B cell (primary cell): ENCODE data around the gene BCL2L13. TPM values are rescaled to one million over a fixed set of nuclear protein-coding genes. Genes with fewer than 3 reads are reported as not detected.

Experiments
- ATAC-seq: fragments of 200-7000 bp; cut with Tn5 transposase; one replicate; pipeline ENCODE4 v1.10.0; 2021; ENCODE audit warnings: low read depth, mild to moderate bottlenecking, moderate number of reproducible peaks, moderate library complexity
- CTCF ChIA-PET: fragments of 350-600 bp; sonication (Branson Sonifier 250); formaldehyde crosslinking; loops from one replicate; lab custom pipeline; 2021; ENCODE audit warnings: antibody characterized with exemption, inconsistent platforms; lab: Charles Lee
- POLR2A ChIA-PET: fragments of 350-600 bp; sonication (Branson Sonifier 250); formaldehyde crosslinking; loops from one replicate; lab custom pipeline; 2021; ENCODE audit warnings: antibody characterized with exemption; lab: Charles Lee
- DNase-seq: peaks from one replicate; pipeline ENCODE4 v3.0.0; 2013
- H2AFZ ChIP-seq: 2 replicates; pipeline ENCODE4 v1.6.1; 2012; ENCODE audit warnings: mild to moderate bottlenecking, low read depth, low read length; ENCODE audit not compliant: insufficient read depth, poor library complexity, severe bottlenecking
- H3K27ac ChIP-seq, 2 donors: 1 replicate in 1 of 2; 2 replicates in 1 of 2; pipeline ENCODE4 v1.5.1; 2012 to 2013; ENCODE audit warnings: low read length in 2 of 2, mild to moderate bottlenecking in 2 of 2, moderate library complexity in 1 of 2
- H3K27me3 ChIP-seq, 4 experiments: fragments of 200-600 bp in 1 of 4; sonication (generic) in 1 of 4; replicated peaks in 1 of 4; 1 replicate in 2 of 4; 2 replicates in 2 of 4; pipeline versions ENCODE4 v1.6.1 to v1.7.0; 2013 to 2016; ENCODE audit warnings: low read length in 3 of 4, mild to moderate bottlenecking in 2 of 4, mixed read lengths in 1 of 4, moderate library complexity in 1 of 4; ENCODE audit not compliant: insufficient read depth in 4 of 4, control insufficient read depth in 3 of 4; ENCODE audit errors: control extremely low read depth in 1 of 4
- H3K36me3 ChIP-seq, 2 experiments: replicated peaks in 1 of 2; 1 replicate in 1 of 2; 2 replicates in 1 of 2; pipeline versions ENCODE4 v1.6.1 to v1.7.1; 2013; ENCODE audit warnings: low read length in 1 of 2; ENCODE audit not compliant: insufficient read depth in 2 of 2, control insufficient read depth in 1 of 2; ENCODE audit errors: control extremely low read depth in 1 of 2, extremely low read depth in 1 of 2
- H3K4me1 ChIP-seq, 2 donors: fragments of 200-600 bp in 1 of 2; sonication (generic) in 1 of 2; 1 replicate in 1 of 2; 2 replicates in 1 of 2; pipeline versions ENCODE4 v1.5.1 to v1.6.1; 2013 to 2017; ENCODE audit warnings: low read length in 2 of 2; ENCODE audit not compliant: control insufficient read depth in 2 of 2, insufficient read depth in 2 of 2
- H3K4me2 ChIP-seq: replicated peaks from 2 replicates; pipeline ENCODE3; 2012; ENCODE audit warnings: mild to moderate bottlenecking, low read depth, low read length; ENCODE audit not compliant: poor library complexity, severe bottlenecking
- H3K4me3 ChIP-seq, 5 experiments: fragments of 200-600 bp in 1 of 5; sonication (generic) in 1 of 5; 1 replicate in 3 of 5; 2 replicates in 2 of 5; pipeline versions ENCODE4 v1.5.1 to v1.7.0; 2011 to 2016; ENCODE audit warnings: low read length in 4 of 5, mild to moderate bottlenecking in 4 of 5, low read depth in 2 of 5, control low read depth in 1 of 5, moderate library complexity in 1 of 5; ENCODE audit not compliant: insufficient read depth in 1 of 5; ENCODE audit errors: control extremely low read depth in 1 of 5, extremely low read depth in 1 of 5
- H3K79me2 ChIP-seq: fragments of 200-600 bp; sonication (generic); one replicate; pipeline ENCODE4 v1.6.0; 2016; ENCODE audit warnings: low read length; ENCODE audit not compliant: control insufficient read depth, insufficient read depth
- H3K9ac ChIP-seq: fragments of 200-600 bp; sonication (generic); 2 replicates; pipeline ENCODE4 v1.6.1; 2017; ENCODE audit warnings: mild to moderate bottlenecking, low read length, moderate library complexity
- H3K9me3 ChIP-seq, 3 donors: one replicate each; pipeline versions ENCODE4 v1.6.1 to v1.7.1; 2013; ENCODE audit warnings: low read length in 2 of 3; ENCODE audit not compliant: control insufficient read depth in 2 of 3, insufficient read depth in 1 of 3; ENCODE audit errors: control extremely low read depth in 1 of 3
- H4K20me1 ChIP-seq: 2 replicates; pipeline ENCODE4 v1.6.0; 2012; ENCODE audit warnings: mild to moderate bottlenecking, low read length; ENCODE audit not compliant: insufficient read depth, control insufficient read depth, poor library complexity, severe bottlenecking
- H3K27ac Mint-ChIP-seq: one replicate; pipeline ENCODE4 v1.8.0; 2021; ENCODE audit warnings: mixed read lengths
- H3K27me3 Mint-ChIP-seq: one replicate; pipeline ENCODE4 v1.8.0; 2021; ENCODE audit warnings: mixed read lengths
- H3K4me1 Mint-ChIP-seq: one replicate; pipeline ENCODE4 v1.8.0; 2021; ENCODE audit warnings: mixed read lengths
- H3K4me3 Mint-ChIP-seq: one replicate; pipeline ENCODE4 v1.8.0; 2021; ENCODE audit warnings: mixed read lengths
- H3K9me3 Mint-ChIP-seq: one replicate; pipeline ENCODE4 v1.8.0; 2022; ENCODE audit warnings: mixed read lengths; ENCODE audit not compliant: insufficient read depth
- EZH2 ChIP-seq: IDR thresholded peaks from 2 replicates; pipeline ENCODE4 v1.6.1; 2012; ENCODE audit warnings: borderline replicate concordance, low read depth, mild to moderate bottlenecking, moderate library complexity, low read length; ENCODE audit not compliant: insufficient read depth, poor library complexity, severe bottlenecking
- WGBS: methylation state at CpG from one replicate; pipeline ENCODE4 v1.1.5; 2013; ENCODE audit warnings: missing lambda C conversion rate; ENCODE audit not compliant: insufficient coverage; 5-methylcytosine and 5-hydroxymethylcytosine counted together
- intact Hi-C: fragments of 100-400 bp; cut with micrococcal nuclease; formaldehyde crosslinking; loops from one replicate; pipeline ENCODE4 v1.10.0; 2022
- polyA plus RNA-seq: library from polyadenylated mRNA; depleted of rRNA; stranded (reverse); fragments of >200 nt; gene quantifications from 2 replicates; pipeline ENCODE4 v1.2.3, GENCODE V29; 2012
- total RNA-seq, 2 donors: library from RNA; stranded (reverse); fragments of 120-200 nt in 1 of 2; gene quantifications; 1 replicate in 1 of 2; 2 replicates in 1 of 2; pipeline versions ENCODE4 v1.2.3 to v1.2.4, GENCODE V29; 2013 to 2022
- TF ChIP-seq, protein P1 (sequence below): fragments of 200-600 bp; IDR thresholded peaks from one replicate; pipeline ENCODE4 v1.8.0; 2022; ENCODE audit warnings: antibody characterized with exemption, mild to moderate bottlenecking

BCL2L13 gene
- total and polyA plus RNA-seq, 2 donors (not counting 1 experiment from before 2014, with no cell fraction given) = 19.2 to 29.9 TPM

DNA sequence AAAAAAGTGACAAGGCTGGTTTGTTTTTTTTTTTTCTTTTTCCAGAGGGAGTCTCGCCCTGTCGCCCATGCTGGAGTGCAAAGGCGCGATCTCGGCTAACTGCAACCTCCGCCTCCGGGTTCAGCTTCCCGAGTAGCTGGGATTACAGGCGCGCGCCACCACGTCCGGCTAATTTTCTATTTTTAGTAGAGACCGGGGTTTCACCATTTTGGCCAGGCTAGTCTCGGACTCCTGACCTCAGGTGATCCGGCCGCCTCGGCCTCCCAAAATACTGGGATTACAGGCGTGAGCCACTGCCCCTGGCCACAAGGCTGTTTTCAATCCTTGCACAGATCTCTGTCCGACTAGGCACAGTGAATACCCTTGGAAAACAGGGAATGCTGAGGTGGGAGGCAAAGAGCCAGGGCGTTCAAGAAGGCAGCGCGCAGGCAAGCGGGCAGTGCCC is 10.6 kb upstream of the BCL2L13 start:
- Histone ChIP-seq H3K27ac (peak overlapping the region; percentile 86 to 97), H3K9ac (peak overlapping the region; percentile 99), H3K27me3 (no peaks in the 10 kb centered on the region), H3K9me3 (no peaks in the 10 kb centered on the region), H3K4me3 (peak overlapping the region; percentile 93 to 98 (median 96)), H3K4me2 (peak overlapping the region; percentile 78), H3K79me2 (peaks cover 62% of the 10 kb centered on the region), H4K20me1 (peaks cover 8% of the 10 kb centered on the region), H3K36me3 (peaks cover 3 to 10% of the 10 kb centered on the region in 2 experiments), H2AFZ (peak overlapping the region; percentile 84), H3K4me1 (peaks cover 16 to 21% of the 10 kb centered on the region in 2 donors)
- no peaks in the 10 kb centered on the region for H3K9me3 Mint-ChIP-seq
- peaks cover 27% of the 10 kb centered on the region for H3K4me1 Mint-ChIP-seq
- DNase-seq (no peak), ATAC-seq (no peak)
- no peaks in the 10 kb centered on the region for H3K27me3 Mint-ChIP-seq
- peak overlapping the region; percentile 96 for H3K4me3 Mint-ChIP-seq
- intact Hi-C loops = loop anchor here (1.0 to 10.0 kb wide), 5 partner anchors 10 to 543 kb away; partner anchors contain the start of genes BCL2L13, HDHD5 and IL17RA
- CTCF ChIA-PET = interaction anchor here (0.7 kb wide), 1 partner anchor 123 kb away, joined by 3 read pairs; no protein-coding TSS in a partner anchor
- POLR2A ChIA-PET = interaction anchor here (0.7 to 1.5 kb wide), 3 partner anchors 11 to 45 kb away, joined by 3 to 6 read pairs (median 3); partner anchors contain the start of gene BCL2L13
- no peak for TF ChIP-seq EZH2
- TF ChIP-seq, protein P1, sequence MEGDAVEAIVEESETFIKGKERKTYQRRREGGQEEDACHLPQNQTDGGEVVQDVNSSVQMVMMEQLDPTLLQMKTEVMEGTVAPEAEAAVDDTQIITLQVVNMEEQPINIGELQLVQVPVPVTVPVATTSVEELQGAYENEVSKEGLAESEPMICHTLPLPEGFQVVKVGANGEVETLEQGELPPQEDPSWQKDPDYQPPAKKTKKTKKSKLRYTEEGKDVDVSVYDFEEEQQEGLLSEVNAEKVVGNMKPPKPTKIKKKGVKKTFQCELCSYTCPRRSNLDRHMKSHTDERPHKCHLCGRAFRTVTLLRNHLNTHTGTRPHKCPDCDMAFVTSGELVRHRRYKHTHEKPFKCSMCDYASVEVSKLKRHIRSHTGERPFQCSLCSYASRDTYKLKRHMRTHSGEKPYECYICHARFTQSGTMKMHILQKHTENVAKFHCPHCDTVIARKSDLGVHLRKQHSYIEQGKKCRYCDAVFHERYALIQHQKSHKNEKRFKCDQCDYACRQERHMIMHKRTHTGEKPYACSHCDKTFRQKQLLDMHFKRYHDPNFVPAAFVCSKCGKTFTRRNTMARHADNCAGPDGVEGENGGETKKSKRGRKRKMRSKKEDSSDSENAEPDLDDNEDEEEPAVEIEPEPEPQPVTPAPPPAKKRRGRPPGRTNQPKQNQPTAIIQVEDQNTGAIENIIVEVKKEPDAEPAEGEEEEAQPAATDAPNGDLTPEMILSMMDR = no peak
- peak overlapping the region; percentile 98 for H3K27ac Mint-ChIP-seq
- WGBS = 14% methylated on average over 24 of the region's 24 CpGs
